ENCODE data around the gene NCR1.

DNA sequence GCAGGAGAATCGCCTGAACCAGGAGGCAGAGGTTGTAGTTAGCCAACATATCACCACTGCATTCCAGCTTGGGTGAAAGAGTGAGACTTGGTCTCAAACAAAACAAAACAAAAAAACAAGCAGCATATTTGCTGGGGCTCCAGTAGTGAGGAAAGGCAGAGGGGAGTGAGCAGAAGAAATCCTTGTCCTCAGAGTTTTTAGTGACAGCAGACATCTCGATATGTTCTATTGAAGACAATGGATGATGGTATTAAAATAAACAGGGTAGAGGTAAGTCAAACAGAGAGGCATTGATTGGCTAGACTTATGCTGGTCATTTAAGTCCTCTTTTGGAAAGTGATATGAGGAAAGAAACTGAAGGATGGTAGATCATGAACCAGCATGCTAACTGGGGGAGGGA, 22.4 kb downstream of the NCR1 start:
- TF ChIP-seq, protein P1, sequence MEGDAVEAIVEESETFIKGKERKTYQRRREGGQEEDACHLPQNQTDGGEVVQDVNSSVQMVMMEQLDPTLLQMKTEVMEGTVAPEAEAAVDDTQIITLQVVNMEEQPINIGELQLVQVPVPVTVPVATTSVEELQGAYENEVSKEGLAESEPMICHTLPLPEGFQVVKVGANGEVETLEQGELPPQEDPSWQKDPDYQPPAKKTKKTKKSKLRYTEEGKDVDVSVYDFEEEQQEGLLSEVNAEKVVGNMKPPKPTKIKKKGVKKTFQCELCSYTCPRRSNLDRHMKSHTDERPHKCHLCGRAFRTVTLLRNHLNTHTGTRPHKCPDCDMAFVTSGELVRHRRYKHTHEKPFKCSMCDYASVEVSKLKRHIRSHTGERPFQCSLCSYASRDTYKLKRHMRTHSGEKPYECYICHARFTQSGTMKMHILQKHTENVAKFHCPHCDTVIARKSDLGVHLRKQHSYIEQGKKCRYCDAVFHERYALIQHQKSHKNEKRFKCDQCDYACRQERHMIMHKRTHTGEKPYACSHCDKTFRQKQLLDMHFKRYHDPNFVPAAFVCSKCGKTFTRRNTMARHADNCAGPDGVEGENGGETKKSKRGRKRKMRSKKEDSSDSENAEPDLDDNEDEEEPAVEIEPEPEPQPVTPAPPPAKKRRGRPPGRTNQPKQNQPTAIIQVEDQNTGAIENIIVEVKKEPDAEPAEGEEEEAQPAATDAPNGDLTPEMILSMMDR (IDR thresholded peaks at IDR 0.05), result no peak
- TF ChIP-seq POLR2AphosphoS5 (IDR thresholded peaks at IDR 0.05; ENCODE audit: low read depth, low read length), result no peak
- no peak for TF ChIP-seq SIN3A (IDR thresholded peaks at IDR 0.05; ENCODE audit: borderline replicate concordance, insufficient read depth, low read depth, low read length)

Data from Panc1 (cell line).